Activated T-cell treated with anti-CD3 and anti-CD28 coated beads for 4 hours (primary cell): Measurements from ENCODE around the gene TP53TG5.
"Not testable (repeated sequence)": the region's sequence is repeated elsewhere in the genome, so short reads cannot be mapped to it uniquely, and the experiment has no call there.

Experiments
- DNase-seq: peaks from one replicate; pipeline ENCODE4 v3.0.0-alpha.2; 2020

The TP53TG5 gene

DNA sequence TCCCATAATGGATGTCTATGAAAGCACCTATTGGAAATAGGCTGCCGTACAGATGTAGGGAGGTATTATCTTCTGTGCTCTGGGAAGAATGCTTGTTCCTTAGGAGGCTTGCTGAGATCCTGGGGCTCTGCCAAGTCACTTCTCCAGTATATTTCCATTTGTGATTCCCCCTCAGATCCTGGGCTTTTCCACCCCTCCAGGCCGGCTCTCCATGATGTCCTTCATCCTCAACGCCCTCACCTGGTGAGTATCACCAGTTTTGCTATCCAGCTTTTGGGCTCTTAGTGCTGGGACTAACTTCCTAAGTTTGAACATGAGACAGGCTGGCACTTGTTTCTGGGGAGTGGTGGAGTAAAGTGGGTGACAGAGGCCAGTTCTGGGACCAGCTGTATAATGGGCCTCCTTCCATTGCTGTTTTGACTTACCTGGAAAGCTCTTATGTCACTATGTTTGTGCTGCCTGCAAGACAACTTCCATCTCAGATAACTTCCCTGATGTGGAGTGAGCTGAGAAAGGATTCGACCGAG, 12.6 kb downstream of the TP53TG5 start:
- DNase-seq: no peak

DNA sequence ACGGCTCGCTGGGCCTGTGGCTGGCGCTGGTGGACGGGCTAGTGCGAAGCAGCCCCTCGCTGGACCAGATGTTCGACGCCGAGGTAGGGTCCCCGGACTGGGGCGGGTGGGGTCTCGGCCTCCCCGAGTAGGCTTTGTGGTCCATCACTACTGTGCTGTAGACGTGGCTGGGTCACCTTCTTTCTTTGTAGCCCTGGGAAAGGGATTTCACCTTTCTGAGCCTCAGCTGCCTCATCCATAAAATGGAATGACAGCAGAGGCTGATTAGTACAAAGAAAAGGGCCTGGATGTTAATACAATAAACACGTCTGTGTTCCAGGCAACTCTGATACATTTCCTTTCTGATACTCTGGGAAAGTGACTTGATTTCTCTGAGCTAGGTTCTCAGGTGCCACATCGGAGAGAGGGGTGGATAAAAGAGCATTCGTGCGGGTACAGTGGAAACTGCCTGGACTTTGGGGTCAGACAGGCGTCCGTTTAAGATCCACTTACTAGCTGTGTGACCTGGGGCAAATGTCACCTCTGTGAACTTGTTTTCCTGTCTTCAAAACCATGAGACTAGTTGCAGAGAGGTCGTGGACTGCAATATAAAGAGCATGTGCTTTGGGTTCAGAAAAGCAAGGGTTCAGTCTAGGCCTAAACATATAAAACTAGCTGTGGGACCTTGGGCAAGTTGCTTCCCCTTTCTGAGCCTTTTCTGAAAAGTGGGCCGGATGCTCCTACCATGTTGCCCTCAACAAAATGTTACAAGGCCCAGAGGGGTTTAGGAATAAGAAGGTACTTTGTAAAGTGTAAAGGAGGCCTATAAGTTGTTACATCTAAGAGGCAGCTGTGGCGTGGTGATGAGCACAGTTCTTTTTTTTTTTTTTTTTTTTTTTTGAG, 14.3 kb downstream of the TP53TG5 start:
- DNase-seq: no peak

DNA sequence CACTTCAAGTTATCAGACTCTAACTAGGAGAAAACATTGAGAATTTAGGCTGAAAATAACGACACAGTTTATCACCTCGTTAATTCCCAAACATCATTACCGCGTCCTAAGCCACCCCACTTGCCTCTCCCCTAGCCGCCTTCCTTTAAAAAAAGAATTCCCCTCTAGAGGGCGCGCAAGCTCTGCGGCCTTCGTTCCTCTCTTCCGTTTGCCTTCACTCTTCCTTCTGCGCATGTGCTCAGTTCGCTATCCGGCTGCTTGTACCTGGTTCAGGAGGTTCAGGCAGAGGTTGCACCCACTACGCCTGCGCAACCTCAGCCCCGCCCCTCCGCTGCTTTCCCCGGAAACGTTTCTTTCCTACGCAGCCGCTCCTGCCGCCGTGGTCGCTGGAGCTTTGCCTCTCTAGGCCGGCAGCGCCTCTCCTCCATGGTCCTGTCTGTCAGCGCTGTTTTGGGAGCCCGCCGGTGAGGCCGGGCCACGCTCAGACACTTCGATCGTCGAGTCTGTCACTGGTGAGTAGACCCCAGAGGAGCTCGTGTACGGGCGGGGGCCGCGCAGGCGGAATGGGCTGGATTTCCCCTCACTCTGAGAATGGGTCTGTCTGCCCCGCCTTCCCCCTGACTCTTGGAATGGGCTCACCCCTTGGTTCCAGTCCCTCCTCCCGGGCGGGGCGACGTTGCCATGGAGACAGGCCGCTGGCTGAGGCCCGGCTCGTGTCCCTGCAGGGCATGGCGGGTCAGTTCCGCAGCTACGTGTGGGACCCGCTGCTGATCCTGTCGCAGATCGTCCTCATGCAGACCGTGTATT, 15.1 kb downstream of the TP53TG5 start, which contains the start of gene SYS1:
Gene SYS1 (plus strand): TSS at position 353 of the 807 bp plus-strand sequence. CDS start 376 bp downstream, at position 729.
- DNase-seq: peak; percentile 99

DNA sequence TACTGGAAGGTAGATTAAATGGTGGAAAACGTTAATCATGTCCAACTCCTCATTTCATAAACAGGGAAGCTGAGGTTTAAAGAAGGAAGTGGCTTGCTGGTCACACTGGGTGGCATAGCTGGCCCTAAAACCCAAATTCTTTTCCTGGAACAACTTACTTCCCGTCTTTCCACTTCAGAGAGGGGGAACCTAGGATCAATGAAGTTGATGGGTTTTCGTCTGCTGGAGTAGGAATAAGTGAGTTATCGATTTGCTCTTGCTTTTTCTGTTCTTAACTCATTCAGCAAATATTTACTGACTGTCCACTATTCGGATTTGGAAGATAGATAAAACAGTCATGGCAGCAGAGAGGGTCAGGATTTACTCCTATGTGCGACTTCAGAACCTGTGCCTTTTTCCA, 16.3 kb downstream of the TP53TG5 start:
- DNase-seq: no peak

DNA sequence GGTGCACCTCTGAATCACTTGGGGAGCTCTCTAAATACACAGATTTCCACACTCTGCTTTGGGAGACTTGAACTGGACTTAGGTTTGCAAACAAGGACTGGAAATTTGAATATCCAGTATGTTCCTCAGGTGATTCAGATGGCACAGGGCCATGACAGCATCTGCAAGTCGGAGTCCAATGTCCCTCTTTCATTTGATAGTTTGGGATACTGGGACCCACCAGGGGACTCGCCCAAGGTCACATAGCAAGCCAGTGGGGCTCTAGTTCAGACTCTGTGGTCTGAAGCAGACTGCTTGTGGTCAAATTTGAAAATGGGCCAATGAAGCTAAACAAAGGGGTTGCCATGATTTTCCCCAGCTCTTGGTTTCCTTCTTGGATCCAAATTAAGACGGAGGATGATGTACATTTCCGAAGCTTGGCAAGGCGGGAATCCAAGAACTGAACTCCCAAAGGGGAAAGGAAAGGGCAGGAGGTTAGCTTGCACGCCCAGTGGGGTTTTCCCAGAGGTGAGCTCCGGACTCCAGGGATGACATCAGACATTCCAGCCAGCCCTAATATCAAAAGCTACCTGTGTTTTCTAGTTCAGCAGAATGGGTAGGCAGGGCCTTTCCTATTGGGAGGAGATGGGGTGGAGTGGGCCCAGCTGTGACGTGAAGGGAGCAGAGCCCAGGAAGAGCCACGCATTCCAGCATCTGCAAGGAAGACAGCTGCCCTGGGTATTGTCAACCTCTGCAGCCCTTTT, 18.5 kb downstream of the TP53TG5 start:
- DNase-seq: no peak

DNA sequence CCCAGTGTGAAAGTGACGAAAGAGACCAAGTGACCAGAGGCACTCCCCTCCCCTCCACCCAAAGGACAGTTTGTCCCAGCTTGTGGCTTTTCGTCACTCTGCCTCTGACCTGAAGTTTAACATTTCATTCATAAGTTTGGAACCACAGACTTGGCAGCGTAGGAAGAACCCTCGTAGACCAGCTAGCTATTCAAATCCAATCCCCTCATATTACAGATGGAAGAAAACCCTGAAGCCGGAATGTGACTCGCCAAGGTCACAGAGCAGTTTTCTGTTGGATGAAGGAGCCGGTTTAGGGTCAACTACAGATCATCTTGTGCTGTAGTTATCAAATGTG, 19.1 kb downstream of the TP53TG5 start:
- DNase-seq: no peak

DNA sequence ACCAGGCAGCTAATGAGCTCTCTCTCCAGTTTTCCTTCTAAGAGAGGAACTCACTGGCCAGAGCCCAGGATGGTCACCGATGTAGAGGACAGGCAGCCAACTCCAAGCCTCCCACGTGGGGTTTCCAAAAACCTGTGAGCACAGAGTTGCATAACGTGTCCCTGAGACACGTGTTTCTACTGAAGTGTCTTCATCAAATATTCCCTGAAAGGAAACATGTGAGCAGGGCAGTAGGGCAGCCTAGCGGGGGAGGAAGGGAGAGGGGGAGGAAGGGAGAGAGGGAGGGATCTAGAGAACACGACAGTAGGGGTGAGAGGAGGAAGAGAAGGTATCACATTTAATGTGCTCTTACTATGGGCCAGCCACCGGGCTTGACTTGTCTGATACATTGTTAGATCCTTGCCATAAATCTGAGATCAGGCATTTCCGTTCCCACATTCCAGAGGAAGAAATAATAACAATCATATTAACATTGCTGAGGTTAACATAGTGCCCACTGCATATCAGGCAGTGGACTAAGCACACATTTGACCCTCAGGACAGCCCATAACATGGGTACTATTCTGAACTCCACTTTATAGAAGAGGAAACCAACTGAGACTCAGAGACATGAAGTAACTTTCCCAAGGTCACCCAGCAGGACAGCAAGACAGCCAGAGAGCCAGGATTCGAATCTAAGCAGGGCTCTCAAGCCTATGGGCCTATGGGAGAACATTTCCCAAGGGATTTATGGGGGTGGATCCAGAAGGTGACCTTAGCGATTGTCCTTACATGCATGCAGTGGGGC, 19.6 kb downstream of the TP53TG5 start:
- no peak for DNase-seq

DNA sequence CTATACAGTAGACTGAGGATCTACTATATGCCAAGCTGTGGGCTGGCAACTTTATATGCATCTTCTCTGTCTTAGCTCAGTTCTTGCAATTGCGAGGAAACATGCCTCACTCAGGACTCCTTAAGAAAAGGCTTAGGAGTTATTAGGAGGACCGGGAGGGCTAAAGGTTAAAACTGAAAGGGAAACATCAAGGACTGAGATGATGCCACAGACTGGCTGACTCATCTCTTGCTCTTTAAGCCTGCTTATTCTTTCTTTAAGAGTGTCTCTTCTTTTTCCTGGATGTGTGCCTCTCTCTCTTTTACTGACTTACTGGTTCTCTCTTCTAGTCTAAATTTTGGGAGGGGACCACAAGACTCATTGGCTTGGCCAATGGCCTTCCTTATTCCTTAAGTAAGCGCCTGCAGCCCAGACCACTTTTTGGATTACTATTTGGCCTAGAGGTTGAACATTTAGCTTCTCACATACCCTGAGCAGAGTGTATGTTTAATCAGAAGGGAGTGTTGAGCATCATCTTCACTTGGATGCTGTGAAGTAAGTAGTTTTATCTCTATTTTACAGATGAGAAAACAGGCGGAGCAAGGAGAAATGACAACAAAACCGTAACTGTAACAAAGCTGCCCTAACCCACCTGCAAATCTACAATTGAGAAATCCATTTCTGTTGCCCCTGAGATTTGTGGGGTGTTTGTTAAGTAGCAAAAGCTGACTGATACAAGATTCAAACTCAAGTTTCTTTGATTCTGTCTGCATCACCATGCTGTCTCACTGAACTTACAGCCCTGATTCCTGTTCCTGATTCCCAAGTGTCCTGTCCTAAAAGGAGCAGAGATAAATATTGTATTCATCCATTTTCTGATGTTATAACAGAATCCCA, 22.7 kb downstream of the TP53TG5 start:
- no peak for DNase-seq

DNA sequence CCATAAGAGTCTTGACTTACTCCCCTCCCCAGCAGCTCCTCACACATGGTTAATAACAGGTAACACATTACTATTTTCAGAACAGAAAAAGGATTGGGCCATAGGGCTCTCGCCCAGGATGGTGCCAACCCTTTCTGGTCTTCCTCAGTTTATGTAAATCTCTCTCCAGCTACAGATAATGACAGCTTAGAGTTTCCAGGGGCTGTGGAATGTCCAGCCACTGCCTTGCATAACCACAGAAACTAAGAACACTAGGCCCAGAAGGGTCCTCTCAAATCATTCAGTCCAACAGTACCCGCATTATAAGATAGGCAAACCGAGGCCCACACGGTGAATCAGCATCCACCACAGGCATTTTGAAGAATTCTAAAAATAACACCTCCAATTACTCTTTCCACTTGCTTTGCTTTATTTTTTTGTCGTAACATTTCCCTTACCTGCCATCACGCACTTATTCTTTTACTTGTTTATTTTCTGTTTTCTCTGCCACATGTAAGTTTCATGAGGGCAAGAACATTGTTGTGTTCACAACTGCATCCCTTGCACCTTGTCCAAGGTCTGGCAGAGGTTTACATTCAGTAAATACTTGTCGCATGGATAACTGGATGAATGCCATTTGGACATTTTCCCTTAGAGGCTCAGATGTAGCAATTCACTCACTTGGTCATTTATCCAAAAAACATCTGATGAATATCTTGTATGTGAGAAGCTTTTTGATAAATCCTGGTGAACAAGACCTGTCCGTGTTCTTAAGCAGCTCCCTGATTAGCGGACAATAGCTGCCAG, 23.5 kb downstream of the TP53TG5 start:
- DNase-seq: no peak

DNA sequence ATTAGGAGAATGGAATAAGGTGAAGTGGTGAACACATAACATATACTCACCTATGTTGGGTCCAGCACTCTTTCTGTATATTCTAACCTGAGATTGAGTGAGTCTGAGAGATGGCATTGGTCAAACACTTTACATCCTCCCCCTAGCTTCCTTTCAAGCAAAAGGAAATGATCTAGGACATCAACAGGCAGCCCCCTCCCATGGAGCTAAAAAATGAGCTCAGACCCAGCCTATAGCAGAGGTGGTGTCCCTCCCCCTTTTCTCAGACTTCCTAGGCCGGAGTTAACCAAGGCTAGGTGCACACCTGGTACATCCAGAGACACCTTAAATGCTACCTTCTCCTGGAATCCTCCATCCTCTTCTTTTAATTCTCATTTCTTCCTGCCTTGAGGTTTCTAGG, 24.4 kb downstream of the TP53TG5 start:
- no peak for DNase-seq

DNA sequence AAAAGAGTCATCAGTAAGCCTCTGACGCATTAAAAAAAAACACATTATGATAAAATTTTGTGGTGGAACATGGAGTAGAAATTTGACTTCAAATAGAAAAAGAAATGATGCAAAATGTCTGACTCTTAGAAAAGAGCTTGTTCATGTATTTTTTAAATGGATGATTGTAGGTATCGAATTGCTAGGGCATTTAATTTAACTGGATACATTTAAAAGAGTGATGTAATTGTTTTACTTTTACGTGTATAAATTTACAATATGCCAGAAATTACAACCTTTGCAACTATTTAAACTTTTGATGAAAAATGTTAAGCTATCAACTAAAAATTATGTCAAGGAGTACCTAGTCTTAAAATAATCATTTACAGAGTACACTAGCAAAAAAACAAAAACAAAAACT, 25.4 kb downstream of the TP53TG5 start:
- DNase-seq: no peak

DNA sequence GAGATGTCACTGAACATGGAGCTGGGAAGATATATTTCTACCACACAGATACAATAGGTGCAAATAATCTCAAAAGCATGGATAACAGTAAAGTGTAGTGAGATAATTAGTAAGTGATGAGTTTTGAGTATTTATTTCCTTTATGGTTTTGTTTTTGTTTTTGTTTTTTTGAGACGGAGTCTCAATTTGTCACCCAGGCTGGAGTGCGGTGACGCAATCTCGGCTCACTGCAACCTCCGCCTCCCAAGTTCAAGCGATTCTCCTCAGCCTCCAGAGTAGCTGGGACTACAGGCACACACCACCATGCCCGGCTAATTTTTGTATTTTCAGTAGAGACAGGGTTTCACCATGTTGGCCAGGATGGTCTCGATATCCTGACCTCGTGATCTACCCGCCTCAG, 27.3 kb downstream of the TP53TG5 start:
- not testable (repeated sequence) for DNase-seq

DNA sequence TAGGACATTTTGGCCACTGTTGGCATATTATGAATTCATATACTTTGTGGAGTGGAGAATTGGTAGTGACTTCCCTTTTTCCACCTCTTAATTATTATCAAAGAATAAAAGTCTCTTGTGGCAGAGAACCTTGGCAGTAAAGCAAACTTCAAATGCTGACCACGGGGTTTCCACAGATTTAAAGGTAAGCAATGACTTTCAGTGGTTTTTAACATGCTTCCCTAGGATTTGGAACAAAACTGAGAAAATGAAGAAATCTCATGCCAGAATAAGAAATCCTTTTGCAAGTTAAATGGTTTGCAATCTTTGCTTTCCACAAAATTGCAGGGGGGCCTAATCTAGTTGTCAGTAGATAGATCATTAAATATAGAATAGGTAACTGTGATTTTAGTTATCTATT, 27.9 kb downstream of the TP53TG5 start:
- DNase-seq: no peak

DNA sequence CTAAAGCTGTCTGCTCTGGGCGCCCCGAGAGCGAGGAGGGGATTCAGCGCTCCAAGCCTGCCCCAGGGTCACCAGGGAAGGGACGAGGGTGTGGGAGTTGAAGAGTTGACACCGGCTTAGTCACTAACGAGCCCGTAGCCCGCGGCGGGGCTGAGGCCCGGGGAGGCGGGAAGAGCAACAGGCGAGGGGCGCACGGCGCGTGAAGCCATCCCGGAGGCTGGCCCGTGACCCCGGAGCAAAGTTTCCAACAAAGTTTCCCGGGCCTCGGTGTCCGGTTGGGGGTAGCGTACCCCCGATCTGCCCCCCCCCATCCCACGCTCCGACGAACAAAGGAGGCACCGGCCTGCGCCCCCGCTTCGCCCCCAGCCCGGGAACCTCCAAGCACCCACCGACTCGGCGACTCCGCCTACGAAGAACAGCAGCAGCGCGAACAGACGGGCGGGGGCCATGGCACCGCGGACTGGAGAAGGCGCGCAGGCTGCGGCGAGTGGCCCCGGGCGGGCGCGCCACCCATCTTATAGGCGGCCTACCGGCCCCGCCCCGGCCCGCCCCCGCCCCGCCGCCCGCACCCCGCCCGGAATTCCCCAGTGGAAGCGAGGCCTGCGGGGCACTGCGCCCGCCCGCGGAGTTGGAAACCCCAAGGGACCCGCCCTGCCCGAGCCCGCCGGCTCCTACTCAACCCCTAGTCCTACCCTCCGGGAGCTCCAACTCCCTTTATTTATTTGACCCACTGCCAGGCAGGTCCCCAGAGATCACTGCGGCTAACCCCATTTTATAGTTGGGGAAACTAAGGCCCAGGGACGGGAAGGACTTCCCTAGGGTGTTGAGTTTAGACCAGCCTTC, 30.0 kb downstream of the TP53TG5 start, which contains the start of gene SDC4:
Gene SDC4 (minus strand): TSS at position 489 of the 843 bp plus-strand sequence. CDS start 40 bp downstream, at position 449.
- DNase-seq: peak; percentile 49

DNA sequence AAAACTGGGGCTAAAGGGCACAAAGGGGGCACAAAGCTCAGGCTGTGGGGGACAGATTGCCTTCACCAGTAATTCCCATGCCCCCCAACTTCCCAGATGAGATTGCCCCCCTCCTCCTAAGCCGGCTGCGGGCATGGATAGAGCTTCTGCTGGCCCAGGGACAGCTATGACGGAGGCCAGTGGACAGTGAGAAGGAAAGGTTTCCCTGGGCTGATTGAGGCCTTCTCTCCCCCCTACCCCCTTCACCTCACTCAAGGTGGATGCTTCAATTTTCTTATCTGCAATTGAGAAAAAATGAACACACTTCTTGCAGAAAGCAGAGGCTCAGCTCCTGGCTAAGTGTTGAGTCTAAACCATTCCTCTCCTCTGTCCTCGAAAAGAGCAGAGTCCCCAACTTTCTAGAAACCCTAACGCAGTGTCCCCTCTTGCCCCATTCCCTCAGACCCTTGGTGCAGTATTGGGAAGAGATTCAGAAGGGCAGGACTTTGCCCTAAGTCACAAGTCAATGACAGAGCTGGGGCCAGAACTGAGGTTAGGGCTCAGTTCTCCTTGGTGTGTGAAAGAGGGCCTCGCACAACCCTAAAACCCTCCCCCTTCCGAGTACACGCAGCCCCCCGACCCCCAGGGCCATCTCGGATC, 30.7 kb downstream of the TP53TG5 start:
- DNase-seq: no peak

DNA sequence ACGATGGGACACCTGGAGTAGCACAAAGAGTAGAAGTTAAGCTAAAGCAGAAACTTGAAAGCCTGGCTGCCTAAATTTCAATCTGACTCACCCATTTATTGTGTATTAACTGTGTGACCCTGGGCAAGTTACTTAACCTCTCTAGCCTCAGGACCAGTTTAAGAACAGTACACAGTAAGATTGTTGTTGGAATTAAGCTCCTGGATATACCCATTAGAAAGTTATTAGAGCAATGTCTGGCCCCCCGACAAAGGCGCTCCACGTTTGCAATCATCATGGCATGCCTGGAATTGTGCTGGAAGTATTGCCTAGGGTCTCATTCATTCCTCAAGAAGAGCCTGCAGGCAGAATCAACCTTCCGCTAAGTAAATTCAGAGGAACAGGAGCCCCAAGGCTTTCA, 31.3 kb downstream of the TP53TG5 start:
- no peak for DNase-seq

DNA sequence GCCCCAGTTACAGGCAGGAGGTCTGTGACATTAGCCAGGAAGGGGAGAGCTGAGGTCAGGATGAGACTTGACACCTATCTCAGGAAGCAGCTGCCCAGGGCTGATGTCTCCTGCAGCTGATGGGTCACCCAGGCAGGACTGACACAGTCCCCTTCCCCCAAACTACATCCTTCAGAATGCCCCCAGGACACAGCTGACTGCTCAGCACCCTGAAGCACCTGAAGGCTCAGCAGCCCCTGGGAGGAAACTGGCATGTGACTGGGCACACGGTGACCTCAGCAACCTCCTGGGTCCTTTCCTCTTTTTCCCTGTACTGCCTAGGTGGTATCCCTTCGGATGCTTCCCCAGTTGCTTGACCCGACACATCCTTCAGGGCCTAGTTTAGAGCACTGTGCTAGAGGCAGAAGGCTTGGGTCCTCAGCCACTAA, 31.8 kb downstream of the TP53TG5 start:
- no peak for DNase-seq

DNA sequence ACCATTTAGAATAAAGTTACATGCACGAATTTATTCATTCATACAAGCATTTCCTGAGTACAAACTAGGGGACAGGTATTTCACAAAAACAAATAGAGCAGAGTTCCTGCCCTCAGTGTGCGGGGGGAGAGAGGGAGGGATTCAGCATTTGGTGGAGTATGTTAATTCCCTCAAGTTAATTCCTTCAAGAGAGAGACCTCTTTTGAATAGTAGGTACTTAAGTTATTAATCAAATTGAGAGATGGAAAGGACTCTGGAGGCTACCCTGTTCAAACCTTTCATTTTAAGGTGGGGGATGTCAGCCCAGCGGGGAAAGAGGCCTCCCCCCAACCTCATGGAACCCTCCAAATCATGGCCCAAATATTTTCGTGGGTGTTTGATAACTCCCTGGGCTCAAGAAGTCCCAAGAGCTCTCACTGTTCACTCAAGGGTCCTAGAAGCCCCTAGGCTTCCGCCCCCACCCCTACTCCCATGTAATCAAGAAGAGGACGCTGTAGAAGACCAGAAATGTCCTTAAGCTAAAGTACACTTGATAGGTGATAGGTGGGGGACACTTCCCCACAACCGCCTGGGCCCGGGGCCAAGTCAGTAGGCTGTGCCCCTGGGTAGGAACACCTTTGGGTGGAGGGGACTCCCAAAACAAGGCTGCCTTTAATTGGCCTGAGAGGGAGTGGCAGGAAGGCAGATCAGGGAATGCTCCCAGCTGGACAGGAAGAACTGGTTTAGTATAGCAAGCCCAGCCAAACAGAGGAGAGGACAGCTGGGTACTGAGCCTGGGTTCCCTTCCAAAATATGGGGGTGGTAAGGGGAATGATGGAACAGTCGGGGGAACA, 32.8 kb downstream of the TP53TG5 start:
- no peak for DNase-seq
